Erythroblast (primary cell): ENCODE results near the gene DLX2.
A peak's percentile ranks its signal among the peaks of the same experiment; 100 is the strongest.

Experiments used
- DNase-seq, 2 experiments: peaks; one replicate each; lab custom pipeline; 2025; lab: John Stamatoyannopoulos, UW
- GATA1 ChIP-seq: IDR thresholded peaks from 2 replicates; pipeline ENCODE4 v1.6.1; 2011; ENCODE audit warnings: low read depth, mild to moderate bottlenecking, control low read depth, low read length, moderate library complexity
- POLR2A ChIP-seq: IDR thresholded peaks from 2 replicates; pipeline ENCODE4 v1.6.1; 2011; ENCODE audit warnings: mild to moderate bottlenecking, low read length

Gene DLX2

GRCh38 chr2:172053486-172053885, 49.2 kb downstream of the DLX2 start:
- TF ChIP-seq POLR2A (no peak), GATA1 (no peak)
- DNase-seq, result no peak

DNA sequence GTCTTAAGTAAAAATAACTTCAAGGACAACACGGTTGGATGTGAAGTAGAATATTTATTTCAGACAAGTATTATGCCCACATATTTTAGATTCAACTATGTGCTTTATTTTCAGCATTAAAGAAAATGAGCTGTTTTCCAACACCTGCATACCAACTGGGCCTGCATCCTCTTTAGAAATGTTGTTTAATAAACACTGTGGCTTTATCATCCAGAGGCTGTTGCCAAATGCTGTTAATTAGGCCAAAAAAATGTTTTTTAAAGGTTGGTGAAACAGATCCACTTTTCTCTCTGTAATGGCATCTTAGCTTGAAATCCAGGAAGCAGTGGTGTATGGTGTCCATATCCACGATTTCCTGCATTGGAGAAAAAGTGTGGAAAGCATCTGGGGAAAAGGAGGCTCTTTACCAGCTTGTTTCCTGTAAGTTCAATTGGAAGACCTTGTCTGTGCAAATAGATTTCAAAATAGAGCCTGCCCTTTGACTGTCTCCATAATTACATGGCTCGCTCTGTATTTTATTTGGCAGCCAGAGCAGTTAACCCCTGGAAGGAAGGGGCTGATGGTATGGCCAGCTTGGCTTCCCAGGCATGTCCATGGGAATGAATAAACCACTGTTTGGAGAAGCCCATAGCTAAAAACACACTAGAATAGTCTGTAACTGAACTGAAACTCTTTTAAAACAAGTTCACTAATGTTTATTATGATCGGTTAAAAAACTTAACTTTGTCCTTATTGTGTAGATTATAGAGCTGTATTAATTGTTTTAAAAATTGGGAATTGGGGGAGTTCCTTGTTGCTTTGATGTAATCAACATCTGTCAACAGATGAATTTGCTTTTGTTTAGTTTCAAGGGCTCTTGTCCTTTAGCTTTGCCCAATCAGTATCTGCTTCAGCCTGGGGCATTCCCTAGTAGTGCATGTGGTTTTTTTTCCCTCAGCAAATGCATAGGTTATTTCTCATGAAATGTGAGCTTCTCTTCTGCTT, 50.4 kb downstream of the DLX2 start:
- TF ChIP-seq GATA1 (no peak), POLR2A (no peak)
- no peak for DNase-seq

DNA sequence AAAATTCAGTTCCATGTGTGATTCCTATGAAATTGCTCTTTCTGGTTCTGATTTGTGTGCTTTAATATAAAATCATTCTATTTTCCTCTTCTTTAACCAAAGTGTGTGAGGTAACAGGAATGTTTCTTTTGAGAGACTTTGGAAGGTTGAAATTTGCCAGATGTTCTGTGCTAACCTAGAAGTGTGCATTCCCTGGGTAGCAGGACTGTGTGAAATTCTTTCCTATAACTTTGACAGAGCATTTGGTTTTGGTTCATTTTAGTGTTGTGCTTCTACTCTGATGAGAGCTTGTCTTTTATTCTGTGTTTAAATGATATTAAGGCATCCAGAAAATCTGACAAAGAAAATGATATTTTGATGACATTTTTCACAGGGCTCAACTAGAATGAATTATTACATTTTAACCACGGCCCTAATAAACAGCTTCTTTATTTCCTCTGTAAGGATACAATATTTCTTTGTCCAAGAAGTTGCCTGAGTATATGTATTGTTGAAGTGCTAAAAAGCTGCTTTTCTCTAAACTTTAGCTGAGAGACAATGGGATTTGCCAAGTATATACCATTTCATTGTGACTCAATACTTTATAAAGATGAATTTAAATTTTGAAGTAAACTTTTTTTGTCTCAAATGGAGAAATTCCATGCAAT, 52.1 kb downstream of the DLX2 start:
- TF ChIP-seq GATA1 (no peak), POLR2A (no peak)
- no peak for DNase-seq

DNA sequence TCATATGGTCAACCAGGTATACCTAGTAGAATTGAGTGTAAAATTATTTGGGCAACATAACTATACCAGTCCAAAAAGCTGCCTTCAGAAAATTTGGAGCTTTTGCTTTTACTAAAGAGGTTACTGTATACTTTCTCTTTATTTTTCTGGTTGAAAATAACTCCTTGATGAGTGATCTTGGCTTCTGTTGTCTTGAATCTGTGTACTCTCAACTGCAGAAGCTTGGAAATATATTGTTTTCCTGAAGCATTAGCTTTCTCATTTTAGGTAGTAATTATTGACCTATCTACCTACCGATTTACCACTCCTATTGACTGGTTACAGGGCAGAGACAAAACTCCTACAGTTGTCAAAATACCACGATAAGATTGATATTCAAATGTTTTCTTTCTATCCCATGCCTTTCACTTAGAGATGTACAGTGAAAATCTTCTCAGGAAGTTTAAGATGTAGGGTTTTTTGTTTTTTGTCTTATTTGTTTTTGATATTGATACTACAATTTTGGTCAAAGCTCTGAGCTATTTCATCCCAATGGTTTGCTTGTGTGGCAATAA, 53.1 kb downstream of the DLX2 start:
- no peak for TF ChIP-seq GATA1
- no peak for TF ChIP-seq POLR2A

More for the DNA sequence above, 53.1 kb downstream of the DLX2 start:
- peak in 1 of 2 experiments; percentile 26 for DNase-seq
